ENCODE results near the gene SMC3. TPM values are rescaled to one million over a fixed set of nuclear protein-coding genes. Genes with fewer than 3 reads are reported as not detected.

SMC3 gene
- total RNA-seq, 3 donors from 2014 or later = 26.6 to 37.8 (median 37.0) TPM

DNA sequence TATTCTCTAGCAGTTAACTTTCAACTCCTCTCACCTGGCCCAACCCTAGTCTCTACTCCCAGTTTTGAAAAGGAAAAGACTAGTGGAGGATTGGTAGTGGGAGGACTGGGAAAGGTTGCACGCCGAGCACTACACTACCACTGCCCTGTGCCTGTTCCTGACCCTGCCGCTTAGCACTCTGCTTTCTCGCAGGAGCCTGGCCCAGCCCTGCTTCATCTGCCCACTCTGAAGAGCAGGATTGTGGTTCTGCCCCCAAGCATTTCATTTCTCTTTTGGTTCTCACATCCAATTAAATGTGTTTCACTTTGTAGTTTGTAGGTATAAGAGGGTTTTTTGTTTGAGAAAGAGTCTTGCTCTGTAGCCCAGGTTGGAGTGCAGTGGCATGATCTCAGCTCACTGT lies 45.1 kb downstream of the SMC3 start:
- Histone ChIP-seq H3K36me3 (no peaks in the 10 kb centered on the region), H3K27me3 (no peaks in the 10 kb centered on the region), H3K9me3 (no peaks in the 10 kb centered on the region), H3K27ac (no peak overlapping the region), H3K4me1 (no peaks in the 10 kb centered on the region), H3K4me3 (no peak overlapping the region)
- intact Hi-C loops (cut with DNase I; ENCODE audit: low total_unique reads) = no loop called here
- TF ChIP-seq POLR2AphosphoS5 (IDR thresholded peaks at IDR 0.05) (no peak), POLR2A (IDR thresholded peaks at IDR 0.05) (no peak)
- TF ChIP-seq, protein P1, sequence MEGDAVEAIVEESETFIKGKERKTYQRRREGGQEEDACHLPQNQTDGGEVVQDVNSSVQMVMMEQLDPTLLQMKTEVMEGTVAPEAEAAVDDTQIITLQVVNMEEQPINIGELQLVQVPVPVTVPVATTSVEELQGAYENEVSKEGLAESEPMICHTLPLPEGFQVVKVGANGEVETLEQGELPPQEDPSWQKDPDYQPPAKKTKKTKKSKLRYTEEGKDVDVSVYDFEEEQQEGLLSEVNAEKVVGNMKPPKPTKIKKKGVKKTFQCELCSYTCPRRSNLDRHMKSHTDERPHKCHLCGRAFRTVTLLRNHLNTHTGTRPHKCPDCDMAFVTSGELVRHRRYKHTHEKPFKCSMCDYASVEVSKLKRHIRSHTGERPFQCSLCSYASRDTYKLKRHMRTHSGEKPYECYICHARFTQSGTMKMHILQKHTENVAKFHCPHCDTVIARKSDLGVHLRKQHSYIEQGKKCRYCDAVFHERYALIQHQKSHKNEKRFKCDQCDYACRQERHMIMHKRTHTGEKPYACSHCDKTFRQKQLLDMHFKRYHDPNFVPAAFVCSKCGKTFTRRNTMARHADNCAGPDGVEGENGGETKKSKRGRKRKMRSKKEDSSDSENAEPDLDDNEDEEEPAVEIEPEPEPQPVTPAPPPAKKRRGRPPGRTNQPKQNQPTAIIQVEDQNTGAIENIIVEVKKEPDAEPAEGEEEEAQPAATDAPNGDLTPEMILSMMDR (IDR thresholded peaks at IDR 0.05) = no peak
- DNase-seq (ENCODE audit: low spot score in 2 of 2) = no peak

DNA sequence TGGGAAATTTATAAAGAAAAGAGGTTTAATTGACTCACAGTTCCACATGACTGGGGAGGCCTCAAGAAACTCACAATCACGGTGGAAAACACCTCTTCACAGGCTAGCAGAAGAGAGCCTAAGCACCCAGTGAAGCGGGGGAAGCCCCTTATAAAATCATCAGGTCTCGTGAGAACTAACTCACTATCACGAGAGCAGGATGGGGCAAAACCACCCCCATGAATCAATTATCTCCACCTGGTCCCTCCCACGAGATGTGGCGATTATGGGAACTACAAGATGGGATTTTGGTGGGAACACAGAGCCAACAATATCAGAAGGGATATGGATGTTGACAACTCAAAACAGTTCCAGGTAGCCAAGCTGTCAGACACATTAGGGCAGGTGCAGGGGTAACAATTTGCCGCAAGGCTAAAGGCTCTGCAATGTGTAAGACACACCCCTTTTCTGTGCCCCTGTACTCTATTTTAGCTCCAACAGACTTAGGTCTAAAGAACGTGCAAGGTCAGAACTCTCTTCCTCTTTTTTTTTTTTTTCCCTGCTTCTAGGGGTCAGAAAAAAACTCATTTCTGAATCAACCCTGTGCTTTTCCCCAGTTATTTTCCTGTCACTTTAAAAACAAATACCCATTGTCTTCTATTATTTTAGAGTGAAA lies 46.0 kb downstream of the SMC3 start:
- no peaks in the 10 kb centered on the region for H3K36me3 ChIP-seq
- no peaks in the 10 kb centered on the region for H3K4me1 ChIP-seq
- TF ChIP-seq POLR2AphosphoS5 (IDR thresholded peaks at IDR 0.05) (no peak), POLR2A (IDR thresholded peaks at IDR 0.05) (no peak)
- TF ChIP-seq, protein P1 (IDR thresholded peaks at IDR 0.05) = no peak
- no peak for DNase-seq (ENCODE audit: low spot score in 2 of 2)
- H3K9me3 ChIP-seq = no peaks in the 10 kb centered on the region
- H3K27ac ChIP-seq = no peak overlapping the region
- intact Hi-C loops (cut with DNase I; ENCODE audit: low total_unique reads) = no loop called here
- no peak overlapping the region for H3K4me3 ChIP-seq
- H3K27me3 ChIP-seq = no peaks in the 10 kb centered on the region

DNA sequence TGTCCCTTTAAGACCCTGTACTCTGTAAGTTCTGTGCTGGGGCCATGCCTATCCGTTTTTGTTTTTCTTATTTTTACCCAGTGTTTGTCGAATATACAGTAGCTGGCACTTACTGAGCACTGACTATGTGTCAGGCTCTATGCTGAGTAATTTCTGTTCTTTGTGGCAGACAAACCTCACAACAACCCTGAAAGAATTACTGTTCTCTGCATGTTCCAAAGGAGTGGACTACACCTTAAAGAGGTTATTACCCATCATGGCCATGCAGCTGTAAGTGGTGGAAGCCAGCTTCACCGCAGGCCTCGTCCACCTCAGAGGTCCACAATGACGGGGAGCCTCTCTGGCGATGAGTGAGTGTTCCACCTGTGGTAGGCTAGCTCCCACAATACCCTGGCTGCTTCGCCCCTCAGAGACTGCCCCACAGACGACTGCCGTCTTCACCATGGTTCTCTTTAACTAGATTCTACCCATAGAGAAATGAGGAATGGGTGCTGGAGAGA lies 46.6 kb downstream of the SMC3 start:
- H3K36me3 ChIP-seq = no peaks in the 10 kb centered on the region
- no peaks in the 10 kb centered on the region for H3K4me1 ChIP-seq
- H3K9me3 ChIP-seq = no peaks in the 10 kb centered on the region
- no peak overlapping the region for H3K27ac ChIP-seq
- intact Hi-C loops (cut with DNase I; ENCODE audit: low total_unique reads) = no loop called here
- no peak overlapping the region for H3K4me3 ChIP-seq
- no peaks in the 10 kb centered on the region for H3K27me3 ChIP-seq
- TF ChIP-seq POLR2A (IDR thresholded peaks at IDR 0.05) = no peak
- no peak for TF ChIP-seq POLR2AphosphoS5 (IDR thresholded peaks at IDR 0.05)
- TF ChIP-seq, protein P1 (IDR thresholded peaks at IDR 0.05) = no peak
- no peak for DNase-seq (ENCODE audit: low spot score in 2 of 2)

DNA sequence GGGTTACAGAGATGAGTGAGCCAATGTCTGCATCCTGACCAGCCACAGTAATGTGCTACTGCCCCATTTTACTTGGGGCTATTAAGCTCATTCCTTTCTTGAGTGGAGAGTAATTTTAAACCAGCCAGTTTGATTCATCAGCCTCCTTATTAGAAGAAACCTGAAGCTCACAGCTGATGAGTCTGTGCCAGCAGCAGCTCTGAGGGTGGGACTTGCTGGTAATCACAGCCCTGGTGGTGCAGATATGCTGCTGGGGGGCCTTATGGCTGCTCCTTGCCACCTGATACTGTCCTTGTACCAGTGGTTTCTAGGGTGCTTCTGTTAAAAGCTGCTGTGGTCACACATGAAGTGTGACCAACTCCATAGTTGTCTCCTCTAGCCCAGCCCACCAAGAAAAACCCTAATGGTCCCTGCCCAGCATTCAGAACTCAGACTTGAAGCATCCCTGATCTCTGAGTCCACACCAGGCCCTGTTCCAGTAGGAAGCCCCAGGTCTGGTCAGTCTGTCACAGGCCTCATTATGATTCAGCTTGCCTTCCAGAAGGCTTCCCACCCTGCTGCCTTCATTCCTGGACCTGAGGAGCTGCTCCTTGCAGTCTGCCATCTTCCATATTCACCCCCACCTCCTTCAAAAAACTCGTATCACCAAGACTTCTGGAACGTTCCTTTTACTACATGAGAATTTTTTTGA lies 47.7 kb downstream of the SMC3 start:
- TF ChIP-seq, protein P1 (IDR thresholded peaks at IDR 0.05) = no peak
- TF ChIP-seq POLR2A (IDR thresholded peaks at IDR 0.05) (no peak), POLR2AphosphoS5 (IDR thresholded peaks at IDR 0.05) (no peak)
- H3K4me1 ChIP-seq = no peaks in the 10 kb centered on the region
- no peaks in the 10 kb centered on the region for H3K36me3 ChIP-seq
- H3K9me3 ChIP-seq = no peaks in the 10 kb centered on the region
- no peak overlapping the region for H3K27ac ChIP-seq
- intact Hi-C loops (cut with DNase I; ENCODE audit: low total_unique reads) = no loop called here
- no peak overlapping the region for H3K4me3 ChIP-seq
- DNase-seq (ENCODE audit: low spot score in 2 of 2) = no peak
- no peaks in the 10 kb centered on the region for H3K27me3 ChIP-seq

DNA sequence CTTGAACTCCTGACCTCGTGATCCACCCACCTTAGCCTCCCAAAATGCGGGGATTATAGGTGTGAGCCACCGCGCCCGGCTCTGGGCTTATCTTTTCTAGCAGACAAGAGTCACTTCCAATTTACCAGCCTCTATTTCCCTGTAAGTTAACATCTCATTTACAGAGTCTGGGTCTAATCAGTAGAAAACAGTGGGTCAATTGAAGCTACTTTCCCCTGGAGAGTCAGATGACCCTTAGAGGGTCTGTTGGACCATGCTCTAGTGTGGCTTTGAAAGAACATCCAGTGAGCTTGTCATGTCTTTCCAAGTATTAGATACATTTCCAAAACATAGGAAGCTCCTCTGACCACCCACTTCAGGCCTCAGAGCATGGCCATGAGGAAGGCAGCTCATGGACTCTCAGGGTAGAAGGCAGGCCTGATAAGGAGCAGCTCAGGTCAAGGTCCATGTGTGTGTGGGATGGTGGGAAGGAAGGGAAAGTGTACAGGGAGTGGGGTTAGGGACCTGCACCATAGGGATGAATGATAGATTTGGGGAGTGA lies 49.1 kb downstream of the SMC3 start:
- no peaks in the 10 kb centered on the region for H3K4me1 ChIP-seq
- no peak overlapping the region for H3K27ac ChIP-seq
- no peaks in the 10 kb centered on the region for H3K36me3 ChIP-seq
- no peak for DNase-seq (ENCODE audit: low spot score in 2 of 2)
- TF ChIP-seq, protein P1 (IDR thresholded peaks at IDR 0.05) = no peak
- TF ChIP-seq POLR2AphosphoS5 (IDR thresholded peaks at IDR 0.05) (no peak), POLR2A (IDR thresholded peaks at IDR 0.05) (no peak)
- H3K4me3 ChIP-seq = no peak overlapping the region
- intact Hi-C loops (cut with DNase I; ENCODE audit: low total_unique reads) = no loop called here
- no peaks in the 10 kb centered on the region for H3K27me3 ChIP-seq
- H3K9me3 ChIP-seq = no peaks in the 10 kb centered on the region

Data from breast epithelium (tissue), 4 donors.